DND-41 (cell line): ENCODE data around the gene NAALADL1.

Experiments
- ATAC-seq: fragments of 200-7000 bp; cut with Tn5 transposase; 3 replicates; pipeline ENCODE4 v1.9.1; 2021; ENCODE audit warnings: low read depth; ENCODE audit not compliant: insufficient read depth
- DNase-seq: peaks from one replicate; pipeline ENCODE4 v3.0.0-alpha.2; 2020
- H2AFZ ChIP-seq: 2 replicates; pipeline ENCODE4 v1.6.0; 2012; ENCODE audit warnings: low read depth, low read length
- H3K27ac ChIP-seq: 2 replicates; pipeline ENCODE4 v1.5.1; 2012; ENCODE audit warnings: low read length, inconsistent platforms
- H3K27me3 ChIP-seq: fragments of 200-600 bp; sonication (generic); 2 replicates; pipeline ENCODE4 v1.6.0; 2012; ENCODE audit warnings: low read length, mild to moderate bottlenecking, inconsistent platforms; ENCODE audit not compliant: insufficient read depth, poor library complexity
- H3K36me3 ChIP-seq: 2 replicates; pipeline ENCODE4 v1.5.1; 2012; ENCODE audit warnings: low read length, inconsistent platforms; ENCODE audit not compliant: insufficient read depth
- H3K4me1 ChIP-seq: 2 replicates; pipeline ENCODE4 v1.5.1; 2012; ENCODE audit warnings: mild to moderate bottlenecking, low read length; ENCODE audit not compliant: insufficient read depth
- H3K4me2 ChIP-seq: 2 replicates; pipeline ENCODE4 v1.6.0; 2012; ENCODE audit warnings: mild to moderate bottlenecking, moderate library complexity, low read length, inconsistent platforms; ENCODE audit not compliant: insufficient read depth
- H3K4me3 ChIP-seq, 2 experiments: fragments of 200-600 bp in 1 of 2; shearing (Covaris generic) in 1 of 2; 2 replicates each; pipeline ENCODE4 v1.5.1; 2012 to 2016; ENCODE audit warnings: inconsistent platforms in 2 of 2, low read length in 2 of 2, mild to moderate bottlenecking in 2 of 2, low read depth in 1 of 2, moderate library complexity in 1 of 2
- H3K79me2 ChIP-seq: 2 replicates; pipeline ENCODE4 v1.6.0; 2012; ENCODE audit warnings: low read length, inconsistent platforms; ENCODE audit not compliant: insufficient read depth
- H3K9ac ChIP-seq: 2 replicates; pipeline ENCODE4 v1.6.0; 2012; ENCODE audit warnings: low read depth, mild to moderate bottlenecking, inconsistent platforms, low read length, moderate library complexity
- H3K9me3 ChIP-seq: 2 replicates; pipeline ENCODE4 v1.5.1; 2012; ENCODE audit warnings: low read length, moderate library complexity, mild to moderate bottlenecking, inconsistent platforms; ENCODE audit not compliant: insufficient read depth, severe bottlenecking
- H4K20me1 ChIP-seq: 2 replicates; pipeline ENCODE4 v1.6.0; 2012; ENCODE audit warnings: low read length; ENCODE audit not compliant: insufficient read depth
- EZH2 ChIP-seq: IDR thresholded peaks from 3 replicates; pipeline ENCODE4 v1.6.1; 2012; ENCODE audit warnings: borderline replicate concordance, low read depth, mild to moderate bottlenecking, moderate library complexity, low read length, inconsistent platforms; ENCODE audit not compliant: severe bottlenecking
- TF ChIP-seq, protein P1 (sequence below): IDR thresholded peaks from 2 replicates; pipeline ENCODE4 v1.5.1; 2012; ENCODE audit warnings: borderline replicate concordance, low read length, moderate library complexity, mild to moderate bottlenecking; ENCODE audit not compliant: poor library complexity, severe bottlenecking; ENCODE audit errors: extremely low read depth

NAALADL1 gene, protein sequence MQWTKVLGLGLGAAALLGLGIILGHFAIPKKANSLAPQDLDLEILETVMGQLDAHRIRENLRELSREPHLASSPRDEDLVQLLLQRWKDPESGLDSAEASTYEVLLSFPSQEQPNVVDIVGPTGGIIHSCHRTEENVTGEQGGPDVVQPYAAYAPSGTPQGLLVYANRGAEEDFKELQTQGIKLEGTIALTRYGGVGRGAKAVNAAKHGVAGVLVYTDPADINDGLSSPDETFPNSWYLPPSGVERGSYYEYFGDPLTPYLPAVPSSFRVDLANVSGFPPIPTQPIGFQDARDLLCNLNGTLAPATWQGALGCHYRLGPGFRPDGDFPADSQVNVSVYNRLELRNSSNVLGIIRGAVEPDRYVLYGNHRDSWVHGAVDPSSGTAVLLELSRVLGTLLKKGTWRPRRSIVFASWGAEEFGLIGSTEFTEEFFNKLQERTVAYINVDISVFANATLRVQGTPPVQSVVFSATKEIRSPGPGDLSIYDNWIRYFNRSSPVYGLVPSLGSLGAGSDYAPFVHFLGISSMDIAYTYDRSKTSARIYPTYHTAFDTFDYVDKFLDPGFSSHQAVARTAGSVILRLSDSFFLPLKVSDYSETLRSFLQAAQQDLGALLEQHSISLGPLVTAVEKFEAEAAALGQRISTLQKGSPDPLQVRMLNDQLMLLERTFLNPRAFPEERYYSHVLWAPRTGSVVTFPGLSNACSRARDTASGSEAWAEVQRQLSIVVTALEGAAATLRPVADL

DNA sequence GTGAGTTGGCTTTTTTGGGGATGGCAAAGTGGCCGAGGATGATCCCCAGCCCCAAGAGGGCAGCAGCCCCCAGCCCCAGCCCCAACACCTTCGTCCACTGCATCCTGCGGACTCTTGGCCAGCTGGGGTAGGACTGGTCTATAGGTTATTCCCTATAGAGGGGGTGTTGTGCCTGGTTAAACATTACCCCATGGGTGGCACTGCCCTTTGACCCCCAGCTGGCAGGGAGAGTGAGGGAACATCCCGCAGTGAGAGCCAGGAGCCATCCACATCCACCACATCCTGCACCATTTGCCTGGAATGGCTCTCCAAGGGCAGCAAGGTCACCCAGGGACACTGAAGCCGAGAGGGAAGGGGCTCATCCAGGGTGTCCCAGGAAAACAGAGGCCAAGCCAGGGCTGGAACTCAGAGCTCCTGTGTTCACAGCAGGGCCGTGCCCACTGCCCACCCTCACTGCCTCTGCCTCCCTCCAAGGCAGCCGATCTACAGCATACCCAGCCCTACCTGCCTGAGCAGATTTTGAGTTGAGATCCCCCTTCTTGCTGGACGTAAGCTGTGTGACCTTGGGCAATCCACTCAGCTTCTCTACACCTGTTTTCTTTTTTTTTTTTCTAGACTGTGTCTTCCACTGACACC is at the start of gene NAALADL1:
NAALADL1 (minus strand) TSS at position 135 of the 636 bp plus-strand sequence; CDS start at position 103, 32 bp downstream.
- no peak for ATAC-seq
- Histone ChIP-seq H3K79me2 (no peaks in the 10 kb centered on the region), H3K4me2 (no peak within 1 kb of the TSS), H4K20me1 (no peaks in the 10 kb centered on the region; the same call in 1 of the 2 replicates), H3K9ac (no peak within 1 kb of the TSS), H2AFZ (no peak within 1 kb of the TSS), H3K4me3 (no peak within 1 kb of the TSS), H3K4me1 (no peaks in the 10 kb centered on the region), H3K27me3 (no peaks in the 10 kb centered on the region), H3K27ac (no peak within 1 kb of the TSS), H3K9me3 (no peaks in the 10 kb centered on the region), H3K36me3 (no peaks in the 10 kb centered on the region)
- TF ChIP-seq, protein P1, sequence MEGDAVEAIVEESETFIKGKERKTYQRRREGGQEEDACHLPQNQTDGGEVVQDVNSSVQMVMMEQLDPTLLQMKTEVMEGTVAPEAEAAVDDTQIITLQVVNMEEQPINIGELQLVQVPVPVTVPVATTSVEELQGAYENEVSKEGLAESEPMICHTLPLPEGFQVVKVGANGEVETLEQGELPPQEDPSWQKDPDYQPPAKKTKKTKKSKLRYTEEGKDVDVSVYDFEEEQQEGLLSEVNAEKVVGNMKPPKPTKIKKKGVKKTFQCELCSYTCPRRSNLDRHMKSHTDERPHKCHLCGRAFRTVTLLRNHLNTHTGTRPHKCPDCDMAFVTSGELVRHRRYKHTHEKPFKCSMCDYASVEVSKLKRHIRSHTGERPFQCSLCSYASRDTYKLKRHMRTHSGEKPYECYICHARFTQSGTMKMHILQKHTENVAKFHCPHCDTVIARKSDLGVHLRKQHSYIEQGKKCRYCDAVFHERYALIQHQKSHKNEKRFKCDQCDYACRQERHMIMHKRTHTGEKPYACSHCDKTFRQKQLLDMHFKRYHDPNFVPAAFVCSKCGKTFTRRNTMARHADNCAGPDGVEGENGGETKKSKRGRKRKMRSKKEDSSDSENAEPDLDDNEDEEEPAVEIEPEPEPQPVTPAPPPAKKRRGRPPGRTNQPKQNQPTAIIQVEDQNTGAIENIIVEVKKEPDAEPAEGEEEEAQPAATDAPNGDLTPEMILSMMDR, result no peak
- no peak for TF ChIP-seq EZH2
- DNase-seq, result no peak

- H3K27me3 ChIP-seq, result no peaks in the 10 kb centered on the region
- no peak overlapping the region for H3K4me3 ChIP-seq
- ATAC-seq, result no peak
- peaks cover 28% of the 10 kb centered on the region for H3K4me1 ChIP-seq
- no peak for TF ChIP-seq EZH2
- TF ChIP-seq, protein P1, result no peak
- H3K9me3 ChIP-seq, result no peaks in the 10 kb centered on the region
- peaks cover 65% of the 10 kb centered on the region for H3K36me3 ChIP-seq
- no peak overlapping the region for H3K4me2 ChIP-seq
- no peak for DNase-seq
- peaks cover 45% of the 10 kb centered on the region for H3K79me2 ChIP-seq
- no peak overlapping the region for H2AFZ ChIP-seq
- no peak overlapping the region for H3K9ac ChIP-seq
- H3K27ac ChIP-seq, result no peak overlapping the region
- H4K20me1 ChIP-seq, result peaks cover 34% of the 10 kb centered on the region
Measured at GRCh38 chr11:65107751-65108468, 49.6 kb upstream of the NAALADL1 start.

GRCh38 chr11:65107078-65107477 is 48.7 kb upstream of the NAALADL1 start:
- H3K27ac ChIP-seq, result no peak overlapping the region
- peaks cover 72% of the 10 kb centered on the region for H3K36me3 ChIP-seq
- H3K27me3 ChIP-seq, result no peaks in the 10 kb centered on the region
- H2AFZ ChIP-seq, result no peak overlapping the region
- H3K9me3 ChIP-seq, result no peaks in the 10 kb centered on the region
- DNase-seq (no peak), ATAC-seq (no peak)
- H3K4me1 ChIP-seq, result peaks cover 20% of the 10 kb centered on the region
- H3K4me2 ChIP-seq, result no peak overlapping the region
- H4K20me1 ChIP-seq, result peaks cover 35% of the 10 kb centered on the region
- H3K4me3 ChIP-seq, result no peak overlapping the region
- no peak for TF ChIP-seq EZH2
- TF ChIP-seq, protein P1, result no peak
- H3K79me2 ChIP-seq, result peaks cover 46% of the 10 kb centered on the region
- H3K9ac ChIP-seq, result no peak overlapping the region
